Kidney (tissue), 14 donors: ENCODE data around the gene NAPA. TPM values are rescaled to one million over a fixed set of nuclear protein-coding genes. Genes with fewer than 3 reads are reported as not detected.

Experiments used
- DNase-seq, 5 donors: peaks; one replicate each; pipeline ENCODE4 v3.0.0-alpha.2; 2013 to 2020
- FAIRE-seq: peaks from 2 replicates; lab custom pipeline; 2012; peaks lifted over from hg19 to GRCh38; lab: Jason Lieb, UNC
- H3K27ac ChIP-seq, 2 donors: one replicate each; pipeline ENCODE4 v1.7.0; 2013; ENCODE audit warnings: low read depth in 2 of 2, low read length in 2 of 2, inconsistent platforms in 1 of 2
- H3K27me3 ChIP-seq: one replicate; pipeline ENCODE4 v1.7.1; 2013; ENCODE audit warnings: low read length, inconsistent platforms; ENCODE audit not compliant: control insufficient read depth, insufficient read depth
- H3K36me3 ChIP-seq, 3 donors: one replicate each; pipeline versions ENCODE4 v1.7.0 to v1.7.1; 2013; ENCODE audit warnings: low read length in 3 of 3, control low read depth in 1 of 3, inconsistent platforms in 1 of 3; ENCODE audit not compliant: insufficient read depth in 3 of 3, control insufficient read depth in 2 of 3
- H3K4me1 ChIP-seq, 3 donors: one replicate each; pipeline versions ENCODE4 v1.7.0 to v1.7.1; 2013; ENCODE audit warnings: low read length in 3 of 3, inconsistent platforms in 1 of 3, low read depth in 1 of 3; ENCODE audit not compliant: control insufficient read depth in 2 of 3, insufficient read depth in 2 of 3
- H3K4me3 ChIP-seq, 3 donors: one replicate each; pipeline versions ENCODE4 v1.7.0 to v1.8.1; 2013; ENCODE audit warnings: low read length in 3 of 3, control low read depth in 1 of 3, inconsistent platforms in 1 of 3
- H3K9ac ChIP-seq, 3 donors: one replicate each; pipeline versions ENCODE4 v1.7.0 to v1.7.1; 2013; ENCODE audit warnings: low read length in 3 of 3, control low read depth in 1 of 3, inconsistent platforms in 1 of 3
- H3K9me3 ChIP-seq, 3 donors: one replicate each; pipeline versions ENCODE4 v1.7.0 to v1.7.1; 2013; ENCODE audit warnings: low read length in 3 of 3, control low read depth in 1 of 3, inconsistent platforms in 1 of 3; ENCODE audit not compliant: control insufficient read depth in 2 of 3, insufficient read depth in 1 of 3
- intact Hi-C: fragments of 100-400 bp; cut with DNase I; formaldehyde crosslinking; loops from one replicate; pipeline ENCODE4 v1.11.1; 2022
- polyA plus RNA-seq: library from polyadenylated mRNA; stranded (reverse); fragments of 350-450 nt; fragmentation: Illumina TruSeq; extraction: RNeasy Lipid Tissue Mini Kit (QIAGEN cat#74804); gene quantifications from one replicate; pipeline ENCODE4 v1.2.3, GENCODE V29; 2014; ENCODE audit warnings: low read depth, low replicate concordance; ENCODE audit not compliant: insufficient read depth
- total RNA-seq: library from RNA; stranded (reverse); fragmentation: NEBNext Ultra II Directional; extraction: Animal tissue kit (Norgen Biotek cat#: 25700); gene quantifications from one replicate; pipeline ENCODE4 v1.2.1, GENCODE V29; 2021
- TF ChIP-seq, protein P1 (sequence below): IDR thresholded peaks from 3 replicates; pipeline ENCODE4 v1.5.1; 2012; ENCODE audit warnings: mild to moderate bottlenecking, moderate library complexity, borderline replicate concordance; ENCODE audit not compliant: insufficient read depth; ENCODE audit errors: extremely low read depth
- donor health status: control.
- donor health status: control.
- donor health status: control.
- donor health status: control.
- donor health status: control.
- donor health status: DM: yes; HTN: yes; CAD: no.
- donor health status: Normal renal cell carcinoma (clear cell type).

NAPA gene
- total and polyA plus RNA-seq, 2 donors from 2014 or later: 136 to 213 TPM

DNA sequence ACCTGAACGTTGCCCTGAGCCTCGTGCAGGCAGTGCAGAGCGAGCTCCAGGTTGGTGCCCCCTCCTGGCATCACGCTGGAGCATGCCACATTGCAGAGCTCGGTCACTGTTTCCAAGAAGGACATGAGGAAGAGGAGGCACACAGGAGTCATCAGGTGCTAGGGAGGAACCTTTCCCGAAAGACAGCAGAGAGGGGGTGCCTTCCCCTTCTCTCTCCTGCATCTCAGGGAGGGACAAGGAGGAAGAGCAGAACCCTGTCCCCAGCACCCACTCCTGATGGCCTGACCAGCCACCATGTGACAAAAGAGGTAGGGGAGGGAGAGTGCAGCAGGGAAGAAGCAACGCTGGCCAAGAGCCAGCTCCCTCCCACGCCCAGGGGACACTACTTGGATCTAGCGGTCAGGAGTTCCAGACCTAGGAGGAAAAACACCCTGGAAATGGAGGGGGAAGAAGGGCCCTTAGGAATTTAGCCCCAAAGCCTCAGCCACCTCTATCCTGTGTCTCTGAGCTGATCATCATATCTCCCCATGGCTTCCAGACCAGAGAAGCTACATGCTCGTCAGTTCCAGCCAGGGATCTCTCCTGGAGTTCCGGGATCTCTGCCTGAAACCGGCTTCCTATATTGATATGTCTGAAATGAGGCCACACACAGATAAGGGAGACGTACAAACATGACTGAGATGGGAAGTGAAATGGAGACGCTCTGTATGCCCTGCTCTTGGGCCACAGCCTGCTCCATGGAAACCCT is 17.0 kb upstream of the NAPA start:
- H3K4me3 ChIP-seq: no peak overlapping the region
- intact Hi-C loops: no loop called here
- H3K9me3 ChIP-seq: no peaks in the 10 kb centered on the region
- TF ChIP-seq, protein P1, sequence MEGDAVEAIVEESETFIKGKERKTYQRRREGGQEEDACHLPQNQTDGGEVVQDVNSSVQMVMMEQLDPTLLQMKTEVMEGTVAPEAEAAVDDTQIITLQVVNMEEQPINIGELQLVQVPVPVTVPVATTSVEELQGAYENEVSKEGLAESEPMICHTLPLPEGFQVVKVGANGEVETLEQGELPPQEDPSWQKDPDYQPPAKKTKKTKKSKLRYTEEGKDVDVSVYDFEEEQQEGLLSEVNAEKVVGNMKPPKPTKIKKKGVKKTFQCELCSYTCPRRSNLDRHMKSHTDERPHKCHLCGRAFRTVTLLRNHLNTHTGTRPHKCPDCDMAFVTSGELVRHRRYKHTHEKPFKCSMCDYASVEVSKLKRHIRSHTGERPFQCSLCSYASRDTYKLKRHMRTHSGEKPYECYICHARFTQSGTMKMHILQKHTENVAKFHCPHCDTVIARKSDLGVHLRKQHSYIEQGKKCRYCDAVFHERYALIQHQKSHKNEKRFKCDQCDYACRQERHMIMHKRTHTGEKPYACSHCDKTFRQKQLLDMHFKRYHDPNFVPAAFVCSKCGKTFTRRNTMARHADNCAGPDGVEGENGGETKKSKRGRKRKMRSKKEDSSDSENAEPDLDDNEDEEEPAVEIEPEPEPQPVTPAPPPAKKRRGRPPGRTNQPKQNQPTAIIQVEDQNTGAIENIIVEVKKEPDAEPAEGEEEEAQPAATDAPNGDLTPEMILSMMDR: no peak
- no peaks in the 10 kb centered on the region for H3K27me3 ChIP-seq
- no peak for FAIRE-seq
- H3K9ac ChIP-seq: no peak overlapping the region
- no peaks in the 10 kb centered on the region for H3K4me1 ChIP-seq
- no peak overlapping the region for H3K27ac ChIP-seq
- DNase-seq: no peak
- H3K36me3 ChIP-seq: no peaks in the 10 kb centered on the region

DNA sequence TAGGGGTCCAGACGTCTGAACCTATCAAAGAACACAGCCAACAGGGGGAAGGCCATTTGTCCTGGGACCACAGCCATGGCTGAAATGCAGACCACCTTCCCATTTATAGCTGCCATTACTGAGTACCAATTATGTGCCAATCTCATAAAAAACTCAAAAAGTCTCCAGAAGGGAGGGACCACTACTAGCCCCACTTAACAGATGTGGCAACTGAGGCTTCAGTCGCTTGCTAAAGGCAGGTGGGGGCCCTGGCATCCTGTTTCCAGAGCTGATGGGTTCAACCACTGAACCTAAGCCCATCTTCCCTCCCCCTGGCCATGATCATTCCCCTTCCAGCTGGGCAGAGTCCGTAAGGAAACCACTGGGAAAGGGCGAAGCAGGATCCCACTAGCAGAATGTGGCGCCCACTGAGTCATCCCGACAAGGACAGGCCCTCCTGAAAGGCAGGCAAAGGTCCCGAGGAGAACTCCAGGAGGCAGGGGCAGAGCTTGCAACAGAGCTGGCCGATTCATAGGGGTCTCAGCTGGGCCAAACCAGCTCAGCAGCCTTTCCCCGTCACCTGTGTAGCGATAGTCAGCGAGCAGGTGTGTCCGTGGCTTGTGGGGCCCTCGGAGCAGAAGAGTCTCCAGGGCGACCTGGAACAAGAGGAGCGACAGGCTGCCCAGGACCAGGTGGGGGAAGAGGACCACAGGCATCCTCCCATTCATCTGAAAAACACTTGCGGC is 14.3 kb upstream of the NAPA start:
- no peaks in the 10 kb centered on the region for H3K4me1 ChIP-seq
- TF ChIP-seq, protein P1: no peak
- no peaks in the 10 kb centered on the region for H3K27me3 ChIP-seq
- H3K9ac ChIP-seq: no peak overlapping the region
- no peak for FAIRE-seq
- H3K27ac ChIP-seq: no peak overlapping the region
- H3K4me3 ChIP-seq: no peak overlapping the region
- DNase-seq: no peak
- intact Hi-C loops: no loop called here
- H3K9me3 ChIP-seq: no peaks in the 10 kb centered on the region
- H3K36me3 ChIP-seq: no peaks in the 10 kb centered on the region

- TF ChIP-seq, protein P1: no peak
- H3K9me3 ChIP-seq: no peaks in the 10 kb centered on the region
- H3K4me3 ChIP-seq: no peak overlapping the region
- DNase-seq (no peak), FAIRE-seq (no peak)
- peaks cover 0 to 3% (median 0%) of the 10 kb centered on the region in 3 donors for H3K4me1 ChIP-seq
- no peak overlapping the region for H3K27ac ChIP-seq
- no peak overlapping the region for H3K9ac ChIP-seq
- H3K36me3 ChIP-seq: no peaks in the 10 kb centered on the region
- no peaks in the 10 kb centered on the region for H3K27me3 ChIP-seq
- intact Hi-C loops: no loop called here
These were observed 11.9 kb upstream of the NAPA start for GRCh38 chr19:47526798-47527197.
